Fibroblast of skin of back (primary cell): ENCODE measurements around the gene PDXDC1. TPM values are rescaled to one million over a fixed set of nuclear protein-coding genes. Genes with fewer than 3 reads are reported as not detected.
"Not testable (repeated sequence)": the region's sequence is repeated elsewhere in the genome, so short reads cannot be mapped to it uniquely, and the experiment has no call there.

Experiments used
- DNase-seq: peaks from one replicate; pipeline ENCODE4 v3.0.0-alpha.2; 2013
- polyA plus RNA-seq, 2 experiments: library from polyadenylated mRNA; unstranded; fragments of 120-200 nt; gene quantifications; one replicate each; pipeline ENCODE4 v1.2.1, GENCODE V29; 2013; ENCODE audit not compliant: insufficient read length in 2 of 2

Gene PDXDC1
- polyA plus RNA-seq (2013, experiment 1 of 2; ENCODE audit: insufficient read length), result 74.1 TPM
- 101 TPM for polyA plus RNA-seq (2013, experiment 2 of 2; ENCODE audit: insufficient read length)

GRCh38 chr16:14974656-14975417, at the start of gene PDXDC1:
PDXDC1 (plus strand) TSS chr16:14975026; CDS start chr16:14975200, 174 bp downstream.
- peak; percentile 91 for DNase-seq

GRCh38 chr16:14928064-14928714, 46.6 kb upstream of the PDXDC1 start:
- peak; percentile 8 for DNase-seq

- not testable (repeated sequence) for DNase-seq
Measured at GRCh38 chr16:14929176-14929575, 45.6 kb upstream of the PDXDC1 start.

GRCh38 chr16:14930246-14930645, 44.6 kb upstream of the PDXDC1 start:
- not testable (repeated sequence) for DNase-seq

- not testable (repeated sequence) for DNase-seq
Measured at GRCh38 chr16:14930971-14931370, 43.9 kb upstream of the PDXDC1 start.

GRCh38 chr16:14932581-14933375, 42.0 kb upstream of the PDXDC1 start:
- DNase-seq, result not testable (repeated sequence)

GRCh38 chr16:14937143-14937542, 37.7 kb upstream of the PDXDC1 start, which contains the start of gene NPIPA1:
NPIPA1 (plus strand) TSS chr16:14937443; CDS start chr16:14937443, 0 bp downstream.
- DNase-seq, result not testable (repeated sequence)

- DNase-seq, result not testable (repeated sequence)
Measured at GRCh38 chr16:14937994-14938393, 36.8 kb upstream of the PDXDC1 start.

- DNase-seq, result not testable (repeated sequence)
Measured at GRCh38 chr16:14942686-14943085, 32.1 kb upstream of the PDXDC1 start.

- no peak for DNase-seq
Measured at GRCh38 chr16:14955546-14956231, 19.1 kb upstream of the PDXDC1 start.

- DNase-seq, result no peak
Measured at GRCh38 chr16:14957576-14958322, 17.1 kb upstream of the PDXDC1 start.

GRCh38 chr16:14958323-14958600, 16.6 kb upstream of the PDXDC1 start:
- no peak for DNase-seq

- DNase-seq, result peak; percentile 24
Measured at GRCh38 chr16:14958970-14959369, 15.9 kb upstream of the PDXDC1 start.

GRCh38 chr16:14961405-14962186, 13.2 kb upstream of the PDXDC1 start:
- no peak for DNase-seq

GRCh38 chr16:14963281-14964173, 11.3 kb upstream of the PDXDC1 start:
- no peak for DNase-seq

GRCh38 chr16:14965328-14965727, 9.5 kb upstream of the PDXDC1 start:
- DNase-seq, result no peak

- DNase-seq, result not testable (repeated sequence)
Measured at GRCh38 chr16:14969795-14970194, 5.0 kb upstream of the PDXDC1 start.

- not testable (repeated sequence) for DNase-seq
Measured at GRCh38 chr16:14971621-14972228, 3.1 kb upstream of the PDXDC1 start.

- DNase-seq, result not testable (repeated sequence)
Measured at GRCh38 chr16:14973785-14974322, 972 bp upstream of the PDXDC1 start.
